COLO829 (cell line): ENCODE results near the gene CCDC8.
"Not testable (repeated sequence)": the region's sequence is repeated elsewhere in the genome, so short reads cannot be mapped to it uniquely, and the experiment has no call there.

Experiments used
- DNase-seq: peaks from one replicate; pipeline ENCODE4 v3.0.0; 2012; ENCODE audit warnings: low spot score

Gene CCDC8

GRCh38 chr19:46402725-46403124, 10.6 kb downstream of the CCDC8 start:
- DNase-seq: no peak

- not testable (repeated sequence) for DNase-seq
Observed at GRCh38 chr19:46397801-46398479, 15.4 kb downstream of the CCDC8 start.

- DNase-seq: no peak
Observed at GRCh38 chr19:46394402-46394797, 19.0 kb downstream of the CCDC8 start.

GRCh38 chr19:46393456-46394401, 19.6 kb downstream of the CCDC8 start:
- DNase-seq: no peak

- DNase-seq: no peak
Observed at GRCh38 chr19:46392837-46393236, 20.5 kb downstream of the CCDC8 start.

- DNase-seq: no peak
Observed at GRCh38 chr19:46392252-46392801, 21.0 kb downstream of the CCDC8 start.

GRCh38 chr19:46391296-46392251, 21.8 kb downstream of the CCDC8 start:
- DNase-seq: no peak

GRCh38 chr19:46390866-46391265, 22.5 kb downstream of the CCDC8 start:
- DNase-seq: no peak

- DNase-seq: no peak
Observed at GRCh38 chr19:46390121-46390858, 23.1 kb downstream of the CCDC8 start.

GRCh38 chr19:46388311-46389095, 24.9 kb downstream of the CCDC8 start:
- DNase-seq: no peak

- no peak for DNase-seq
Observed at GRCh38 chr19:46387713-46388130, 25.6 kb downstream of the CCDC8 start.

- no peak for DNase-seq
Observed at GRCh38 chr19:46386996-46387712, 26.2 kb downstream of the CCDC8 start.

- no peak for DNase-seq
Observed at GRCh38 chr19:46386151-46386550, 27.2 kb downstream of the CCDC8 start.

GRCh38 chr19:46385636-46386035, 27.7 kb downstream of the CCDC8 start:
- DNase-seq: no peak

- no peak for DNase-seq
Observed at GRCh38 chr19:46384396-46384795, 29.0 kb downstream of the CCDC8 start.

- DNase-seq: no peak
Observed at GRCh38 chr19:46383846-46384245, 29.5 kb downstream of the CCDC8 start.

GRCh38 chr19:46383171-46383815, 30.1 kb downstream of the CCDC8 start:
- no peak for DNase-seq

- no peak for DNase-seq
Observed at GRCh38 chr19:46381756-46382345, 31.5 kb downstream of the CCDC8 start.

- no peak for DNase-seq
Observed at GRCh38 chr19:46381346-46381745, 32.0 kb downstream of the CCDC8 start.
